Natural killer cell (primary cell): ENCODE measurements around the gene LCA5. TPM values are rescaled to one million over a fixed set of nuclear protein-coding genes. Genes with fewer than 3 reads are reported as not detected.

Experiments
- ATAC-seq, 3 donors: fragments of 150-1000 bp in 2 of 3; fragments of 200-7000 bp in 1 of 3; cut with Tn5 transposase; 1 replicate in 1 of 3; 2 replicates in 2 of 3; pipeline ENCODE4 v1.10.0; 2021; ENCODE audit warnings: mild to moderate bottlenecking in 2 of 3, moderate library complexity in 2 of 3
- DNase-seq, 2 donors: peaks; one replicate each; pipeline versions ENCODE4 v3.0.0 to v3.0.0-alpha.2; 2013 to 2021; ENCODE audit warnings: mixed read lengths in 1 of 2
- H3K27ac ChIP-seq: one replicate; pipeline ENCODE4 v1.5.1; 2013; ENCODE audit warnings: mild to moderate bottlenecking, low read length
- H3K27me3 ChIP-seq: one replicate; pipeline ENCODE4 v1.6.1; 2013; ENCODE audit warnings: low read length; ENCODE audit not compliant: control insufficient read depth, insufficient read depth
- H3K36me3 ChIP-seq: one replicate; pipeline ENCODE4 v1.6.1; 2013; ENCODE audit warnings: low read length; ENCODE audit not compliant: control insufficient read depth, insufficient read depth
- H3K4me1 ChIP-seq: one replicate; pipeline ENCODE4 v1.6.1; 2013; ENCODE audit warnings: low read length; ENCODE audit not compliant: control insufficient read depth, insufficient read depth
- H3K4me3 ChIP-seq: one replicate; pipeline ENCODE4 v1.5.1; 2013; ENCODE audit warnings: low read length
- H3K9me3 ChIP-seq: one replicate; pipeline ENCODE4 v1.6.1; 2013; ENCODE audit warnings: low read length; ENCODE audit not compliant: control insufficient read depth, insufficient read depth
- H3K27ac Mint-ChIP-seq, 2 donors: one replicate each; pipeline ENCODE4 v1.8.0; 2022; ENCODE audit warnings: mild to moderate bottlenecking in 2 of 2, mixed read lengths in 2 of 2, moderate library complexity in 1 of 2
- H3K27me3 Mint-ChIP-seq, 2 donors: one replicate each; pipeline ENCODE4 v1.8.0; 2022; ENCODE audit warnings: low read depth in 2 of 2, mixed read lengths in 2 of 2
- H3K36me3 Mint-ChIP-seq: one replicate; pipeline ENCODE4 v1.8.0; 2022; ENCODE audit warnings: mixed read lengths
- H3K4me1 Mint-ChIP-seq, 2 donors: one replicate each; pipeline ENCODE4 v1.8.0; 2022; ENCODE audit warnings: mixed read lengths in 2 of 2
- H3K4me3 Mint-ChIP-seq: one replicate; pipeline ENCODE4 v1.8.0; 2022; ENCODE audit warnings: mild to moderate bottlenecking, moderate library complexity, mixed read lengths
- H3K9me3 Mint-ChIP-seq, 2 donors: one replicate each; pipeline ENCODE4 v1.8.0; 2022; ENCODE audit warnings: mixed read lengths in 2 of 2
- CTCF ChIP-seq: fragments of 200-600 bp; IDR thresholded peaks from one replicate; pipeline ENCODE4 v1.8.0; 2022; ENCODE audit warnings: antibody characterized with exemption
- WGBS: methylation state at CpG from one replicate; pipeline ENCODE4 v1.1.7; 2013; ENCODE audit warnings: missing lambda C conversion rate; ENCODE audit not compliant: insufficient coverage; 5-methylcytosine and 5-hydroxymethylcytosine counted together
- intact Hi-C: fragments of 100-400 bp; cut with micrococcal nuclease; formaldehyde crosslinking; loops from one replicate; pipeline ENCODE4 v1.14.2; 2022
- total RNA-seq, 4 donors: library from RNA; stranded (reverse); fragments of 120-200 nt in 1 of 4; gene quantifications; one replicate each; pipeline versions ENCODE4 v1.2.3 to v1.2.4, GENCODE V29; 2013 to 2022

Gene LCA5
- total RNA-seq, 3 donors from 2014 or later (not counting 1 experiment from before 2014, with no cell fraction given) = 0.07 TPM; not detected in 2

GRCh38 chr6:79574630-79575225 lies 37.5 kb upstream of the LCA5 start:
- Mint-ChIP-seq H3K4me1 (peaks cover 0 to 5% of the 10 kb centered on the region in 2 donors), H3K27me3 (no peaks in the 10 kb centered on the region), H3K27ac (no peak overlapping the region), H3K36me3 (no peaks in the 10 kb centered on the region), H3K4me3 (no peak overlapping the region), H3K9me3 (peaks cover 2 to 3% of the 10 kb centered on the region in 2 donors)
- Histone ChIP-seq H3K27ac (no peak overlapping the region), H3K4me1 (no peaks in the 10 kb centered on the region), H3K4me3 (no peak overlapping the region), H3K36me3 (no peaks in the 10 kb centered on the region), H3K9me3 (no peaks in the 10 kb centered on the region), H3K27me3 (no peaks in the 10 kb centered on the region)
- 83% methylated on average over 1 of the region's 1 CpG for WGBS
- intact Hi-C loops = no loop called here
- no peak for TF ChIP-seq CTCF
- no peak for ATAC-seq
- DNase-seq = no peak

- Histone ChIP-seq H3K27ac (no peak overlapping the region), H3K27me3 (no peaks in the 10 kb centered on the region), H3K4me3 (no peak overlapping the region), H3K9me3 (no peaks in the 10 kb centered on the region), H3K36me3 (no peaks in the 10 kb centered on the region), H3K4me1 (no peaks in the 10 kb centered on the region)
- no peak for TF ChIP-seq CTCF
- no peak for DNase-seq
- peaks cover 0 to 2% of the 10 kb centered on the region in 2 donors for H3K9me3 Mint-ChIP-seq
- no CpG with 5 or more reads among the region's 1 CpG for WGBS
- H3K27ac Mint-ChIP-seq = no peak overlapping the region
- no peaks in the 10 kb centered on the region for H3K27me3 Mint-ChIP-seq
- ATAC-seq = no peak
- H3K4me3 Mint-ChIP-seq = no peak overlapping the region
- no peaks in the 10 kb centered on the region for H3K36me3 Mint-ChIP-seq
- peaks cover 0 to 5% of the 10 kb centered on the region in 2 donors for H3K4me1 Mint-ChIP-seq
- intact Hi-C loops = no loop called here
Measured at GRCh38 chr6:79574174-79574573, 36.9 kb upstream of the LCA5 start.

GRCh38 chr6:79571030-79571367 lies 33.8 kb upstream of the LCA5 start:
- Histone ChIP-seq H3K27ac (no peak overlapping the region), H3K36me3 (no peaks in the 10 kb centered on the region), H3K4me3 (no peak overlapping the region), H3K9me3 (no peaks in the 10 kb centered on the region), H3K4me1 (no peaks in the 10 kb centered on the region), H3K27me3 (no peaks in the 10 kb centered on the region)
- WGBS = 100% methylated on average over 1 of the region's 2 CpGs
- DNase-seq (no peak), ATAC-seq (no peak)
- intact Hi-C loops = no loop called here
- Mint-ChIP-seq H3K9me3 (no peaks in the 10 kb centered on the region), H3K36me3 (no peaks in the 10 kb centered on the region), H3K4me1 (peaks cover 0 to 5% of the 10 kb centered on the region in 2 donors), H3K4me3 (no peak overlapping the region), H3K27ac (no peak overlapping the region), H3K27me3 (no peaks in the 10 kb centered on the region)
- no peak for TF ChIP-seq CTCF
